Measurements from ENCODE around the gene C13orf46. TPM values are rescaled to one million over a fixed set of nuclear protein-coding genes. Genes with fewer than 3 reads are reported as not detected.

The C13orf46 gene
- total RNA-seq, 3 donors from 2014 or later: 0.16 to 0.73 (median 0.66) TPM

DNA sequence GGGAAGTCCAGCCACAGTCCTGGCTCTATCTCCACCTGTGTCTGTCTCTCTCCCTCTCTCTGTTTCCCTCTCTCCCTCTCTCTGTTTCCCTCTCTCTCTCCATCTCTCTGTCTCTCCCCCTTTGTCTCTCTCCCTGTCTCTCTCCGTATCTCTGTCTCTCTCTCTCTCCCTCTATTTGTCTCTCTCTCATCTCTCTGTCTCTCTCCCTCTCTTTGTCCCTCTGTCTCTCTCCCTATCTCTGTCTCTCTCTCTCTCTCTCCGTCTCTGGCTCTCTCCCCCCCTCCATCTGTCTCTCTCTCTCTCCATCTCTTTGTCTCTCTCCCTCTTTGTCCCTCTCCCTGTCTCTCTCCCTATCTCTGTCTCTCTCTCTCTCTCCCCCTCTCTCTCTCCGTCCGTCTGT is 39.5 kb upstream of the C13orf46 start:
- Histone ChIP-seq H3K4me3 (peak overlapping the region in 1 of 3 donors; percentile 3), H3K27me3 (no peaks in the 10 kb centered on the region), H3K36me3 (no peaks in the 10 kb centered on the region), H3K9me3 (no peaks in the 10 kb centered on the region), H3K27ac (no peak overlapping the region), H3K4me1 (no peaks in the 10 kb centered on the region)
- no peak for DNase-seq (ENCODE audit: low spot score in 2 of 2)
- TF ChIP-seq POLR2AphosphoS5 (IDR thresholded peaks at IDR 0.05) (no peak), POLR2A (IDR thresholded peaks at IDR 0.05) (no peak)
- TF ChIP-seq, protein P1, sequence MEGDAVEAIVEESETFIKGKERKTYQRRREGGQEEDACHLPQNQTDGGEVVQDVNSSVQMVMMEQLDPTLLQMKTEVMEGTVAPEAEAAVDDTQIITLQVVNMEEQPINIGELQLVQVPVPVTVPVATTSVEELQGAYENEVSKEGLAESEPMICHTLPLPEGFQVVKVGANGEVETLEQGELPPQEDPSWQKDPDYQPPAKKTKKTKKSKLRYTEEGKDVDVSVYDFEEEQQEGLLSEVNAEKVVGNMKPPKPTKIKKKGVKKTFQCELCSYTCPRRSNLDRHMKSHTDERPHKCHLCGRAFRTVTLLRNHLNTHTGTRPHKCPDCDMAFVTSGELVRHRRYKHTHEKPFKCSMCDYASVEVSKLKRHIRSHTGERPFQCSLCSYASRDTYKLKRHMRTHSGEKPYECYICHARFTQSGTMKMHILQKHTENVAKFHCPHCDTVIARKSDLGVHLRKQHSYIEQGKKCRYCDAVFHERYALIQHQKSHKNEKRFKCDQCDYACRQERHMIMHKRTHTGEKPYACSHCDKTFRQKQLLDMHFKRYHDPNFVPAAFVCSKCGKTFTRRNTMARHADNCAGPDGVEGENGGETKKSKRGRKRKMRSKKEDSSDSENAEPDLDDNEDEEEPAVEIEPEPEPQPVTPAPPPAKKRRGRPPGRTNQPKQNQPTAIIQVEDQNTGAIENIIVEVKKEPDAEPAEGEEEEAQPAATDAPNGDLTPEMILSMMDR (IDR thresholded peaks at IDR 0.05): no peak
- intact Hi-C loops (cut with DNase I; ENCODE audit: low total_unique reads): no loop called here

DNA sequence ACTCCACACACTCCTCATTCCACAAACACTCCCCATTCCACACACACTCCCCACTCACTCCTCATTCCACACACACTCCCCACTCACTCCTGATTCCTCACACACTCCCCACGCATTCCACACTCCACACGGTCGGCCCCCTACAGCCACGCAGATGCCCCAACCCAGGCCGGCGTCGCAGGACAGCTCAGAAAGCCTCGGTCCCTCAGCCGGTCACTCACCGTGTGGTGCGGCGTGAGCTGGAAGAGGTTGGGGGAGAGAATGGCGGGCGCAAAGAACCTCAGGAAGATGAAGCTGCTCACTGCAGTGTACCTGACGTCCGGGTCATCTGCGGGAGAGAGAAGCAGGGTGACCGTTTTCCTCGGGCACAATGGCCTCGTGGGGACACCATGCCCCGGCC is 39.0 kb upstream of the C13orf46 start:
- no peak for DNase-seq (ENCODE audit: low spot score in 2 of 2)
- no peaks in the 10 kb centered on the region for H3K9me3 ChIP-seq
- H3K27ac ChIP-seq: no peak overlapping the region
- no peaks in the 10 kb centered on the region for H3K4me1 ChIP-seq
- intact Hi-C loops (cut with DNase I; ENCODE audit: low total_unique reads): no loop called here
- H3K27me3 ChIP-seq: no peaks in the 10 kb centered on the region
- H3K4me3 ChIP-seq: peak overlapping the region in 1 of 3 donors; percentile 3
- TF ChIP-seq POLR2A (IDR thresholded peaks at IDR 0.05): no peak
- TF ChIP-seq, protein P1 (IDR thresholded peaks at IDR 0.05): no peak
- no peak for TF ChIP-seq POLR2AphosphoS5 (IDR thresholded peaks at IDR 0.05)
- no peaks in the 10 kb centered on the region for H3K36me3 ChIP-seq

DNA sequence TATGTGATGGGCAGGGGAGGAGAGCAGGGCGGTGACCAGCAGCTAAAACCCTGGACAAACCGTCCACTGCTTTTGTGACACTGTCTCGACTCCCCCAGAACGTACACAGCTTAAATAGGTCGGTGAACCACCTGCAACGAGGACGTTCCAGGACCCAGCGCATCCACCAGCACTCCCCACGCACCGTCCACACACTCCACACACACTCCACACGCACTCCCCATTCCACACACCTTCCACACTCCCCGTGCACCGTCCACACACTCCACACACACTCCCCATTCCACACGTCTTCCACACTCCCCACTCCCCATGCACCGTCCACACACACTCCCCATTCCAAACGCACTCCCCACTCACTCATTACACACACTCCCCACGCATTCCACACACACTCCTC is 38.3 kb upstream of the C13orf46 start:
- Histone ChIP-seq H3K27me3 (no peaks in the 10 kb centered on the region), H3K4me3 (no peak overlapping the region), H3K36me3 (no peaks in the 10 kb centered on the region), H3K27ac (no peak overlapping the region), H3K4me1 (no peaks in the 10 kb centered on the region), H3K9me3 (no peaks in the 10 kb centered on the region)
- TF ChIP-seq POLR2A (IDR thresholded peaks at IDR 0.05) (no peak), POLR2AphosphoS5 (IDR thresholded peaks at IDR 0.05) (no peak)
- TF ChIP-seq, protein P1 (IDR thresholded peaks at IDR 0.05): no peak
- DNase-seq (ENCODE audit: low spot score in 2 of 2): no peak
- intact Hi-C loops (cut with DNase I; ENCODE audit: low total_unique reads): no loop called here

DNA sequence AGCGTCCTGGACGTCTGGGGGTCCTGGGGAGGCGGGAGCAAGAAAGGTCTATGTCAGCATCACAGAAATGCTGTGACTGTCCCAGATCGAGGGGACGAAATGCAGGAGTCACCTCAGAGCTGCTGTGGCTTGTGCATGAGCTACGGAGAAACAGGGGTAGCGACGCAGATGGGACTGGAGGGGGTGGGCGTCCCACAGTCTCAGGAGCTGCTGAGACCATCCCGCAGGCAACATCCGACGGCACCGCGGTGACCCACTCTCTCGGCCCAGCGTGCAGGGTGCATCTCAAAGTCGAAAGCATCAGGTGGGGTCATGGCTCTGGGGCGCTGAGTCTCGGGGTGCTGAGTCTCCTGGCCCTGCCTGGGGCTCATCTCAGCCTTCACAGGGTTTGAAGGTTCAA is 37.4 kb upstream of the C13orf46 start:
- no peaks in the 10 kb centered on the region for H3K9me3 ChIP-seq
- H3K36me3 ChIP-seq: no peaks in the 10 kb centered on the region
- no peak for DNase-seq (ENCODE audit: low spot score in 2 of 2)
- H3K27ac ChIP-seq: no peak overlapping the region
- no peak overlapping the region for H3K4me3 ChIP-seq
- H3K27me3 ChIP-seq: no peaks in the 10 kb centered on the region
- TF ChIP-seq, protein P1 (IDR thresholded peaks at IDR 0.05): no peak
- TF ChIP-seq POLR2A (IDR thresholded peaks at IDR 0.05) (no peak), POLR2AphosphoS5 (IDR thresholded peaks at IDR 0.05) (no peak)
- no peaks in the 10 kb centered on the region for H3K4me1 ChIP-seq
- intact Hi-C loops (cut with DNase I; ENCODE audit: low total_unique reads): no loop called here

DNA sequence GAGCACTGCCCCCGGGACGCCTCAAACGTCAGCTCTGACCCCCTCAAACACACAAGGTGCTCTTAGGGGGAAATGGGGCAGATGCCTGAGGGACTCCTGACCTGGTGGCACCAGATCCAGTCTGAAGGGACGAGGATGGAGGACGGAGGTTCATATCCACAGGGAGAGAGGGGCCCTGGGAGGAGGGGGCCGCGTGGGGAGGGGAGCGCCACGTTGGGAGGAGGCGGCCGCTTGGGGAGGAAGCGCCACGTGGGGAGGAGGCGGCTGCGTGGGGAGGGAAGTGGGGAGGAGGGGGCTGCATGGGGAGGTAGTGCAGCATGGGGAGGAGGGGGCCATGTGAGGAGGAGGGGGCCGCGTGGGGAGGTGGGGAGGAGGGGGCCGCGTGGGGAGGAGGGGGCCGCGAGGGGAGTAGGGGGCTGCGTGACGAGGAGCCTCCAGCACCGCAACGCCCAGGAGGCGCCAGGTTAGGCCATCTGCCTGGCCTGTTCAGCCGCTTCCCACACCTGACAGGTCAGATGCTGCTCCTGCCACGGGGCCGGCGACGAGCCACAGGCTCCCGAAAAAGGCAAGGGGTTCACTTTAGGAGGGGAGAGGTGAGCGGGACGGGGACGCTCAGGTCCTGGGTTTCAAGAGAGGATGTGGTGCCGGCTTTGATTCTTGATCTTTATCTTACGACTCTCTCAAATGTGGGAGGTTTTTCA is 36.7 kb upstream of the C13orf46 start:
- no peaks in the 10 kb centered on the region for H3K4me1 ChIP-seq
- intact Hi-C loops (cut with DNase I; ENCODE audit: low total_unique reads): no loop called here
- no peak overlapping the region for H3K4me3 ChIP-seq
- TF ChIP-seq POLR2A (IDR thresholded peaks at IDR 0.05) (no peak), POLR2AphosphoS5 (IDR thresholded peaks at IDR 0.05) (no peak)
- no peak overlapping the region for H3K27ac ChIP-seq
- H3K36me3 ChIP-seq: no peaks in the 10 kb centered on the region
- DNase-seq (ENCODE audit: low spot score in 2 of 2): no peak
- no peaks in the 10 kb centered on the region for H3K27me3 ChIP-seq
- no peaks in the 10 kb centered on the region for H3K9me3 ChIP-seq
